Measurements from ENCODE around the gene TKT. TPM values are rescaled to one million over a fixed set of nuclear protein-coding genes. Genes with fewer than 3 reads are reported as not detected.

TKT gene
- total and polyA plus RNA-seq, 3 donors from 2014 or later, result 99.9 to 184 (median 112) TPM

DNA sequence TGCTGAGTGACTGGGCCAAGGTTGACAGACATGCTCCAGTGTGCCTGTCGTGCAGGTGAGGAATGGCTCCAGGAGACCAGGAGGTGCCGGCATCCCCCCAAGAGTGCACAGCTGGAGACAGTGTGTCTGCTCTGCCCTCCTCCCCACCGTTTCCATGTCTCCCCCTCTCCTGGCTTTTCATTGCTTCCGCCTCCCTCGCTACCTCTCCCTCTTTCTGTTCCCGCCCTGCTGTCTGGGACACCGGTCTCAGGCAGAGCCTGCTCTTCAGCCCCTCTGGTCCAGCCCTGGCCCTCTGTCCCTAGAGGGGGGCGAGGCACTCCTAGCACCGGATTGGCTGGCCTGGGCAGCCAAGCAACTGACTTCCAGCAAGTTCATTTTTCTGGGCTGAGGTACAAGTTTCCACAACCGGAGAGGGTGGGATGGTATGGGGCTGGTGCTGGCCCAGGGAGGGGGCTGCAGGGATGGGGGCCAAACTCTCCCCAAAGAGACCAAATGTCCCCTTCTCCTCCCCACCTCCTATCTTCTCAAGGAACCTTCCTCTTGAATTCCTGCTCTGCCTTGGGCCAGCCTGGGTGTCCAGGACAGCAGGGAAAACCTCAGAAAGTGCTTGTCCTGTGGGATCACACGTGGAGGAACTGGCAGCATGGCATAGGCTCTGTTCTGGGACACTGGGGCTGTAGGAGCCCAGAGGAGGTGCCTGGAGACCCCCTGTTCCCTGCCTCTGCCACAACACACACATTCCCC, 62.2 kb downstream of the TKT start:
- peaks cover 6% of the 10 kb centered on the region for H3K4me1 ChIP-seq
- H3K27me3 ChIP-seq, result no peaks in the 10 kb centered on the region
- no peak for TF ChIP-seq POLR2A (IDR thresholded peaks at IDR 0.05)
- TF ChIP-seq, protein P1, sequence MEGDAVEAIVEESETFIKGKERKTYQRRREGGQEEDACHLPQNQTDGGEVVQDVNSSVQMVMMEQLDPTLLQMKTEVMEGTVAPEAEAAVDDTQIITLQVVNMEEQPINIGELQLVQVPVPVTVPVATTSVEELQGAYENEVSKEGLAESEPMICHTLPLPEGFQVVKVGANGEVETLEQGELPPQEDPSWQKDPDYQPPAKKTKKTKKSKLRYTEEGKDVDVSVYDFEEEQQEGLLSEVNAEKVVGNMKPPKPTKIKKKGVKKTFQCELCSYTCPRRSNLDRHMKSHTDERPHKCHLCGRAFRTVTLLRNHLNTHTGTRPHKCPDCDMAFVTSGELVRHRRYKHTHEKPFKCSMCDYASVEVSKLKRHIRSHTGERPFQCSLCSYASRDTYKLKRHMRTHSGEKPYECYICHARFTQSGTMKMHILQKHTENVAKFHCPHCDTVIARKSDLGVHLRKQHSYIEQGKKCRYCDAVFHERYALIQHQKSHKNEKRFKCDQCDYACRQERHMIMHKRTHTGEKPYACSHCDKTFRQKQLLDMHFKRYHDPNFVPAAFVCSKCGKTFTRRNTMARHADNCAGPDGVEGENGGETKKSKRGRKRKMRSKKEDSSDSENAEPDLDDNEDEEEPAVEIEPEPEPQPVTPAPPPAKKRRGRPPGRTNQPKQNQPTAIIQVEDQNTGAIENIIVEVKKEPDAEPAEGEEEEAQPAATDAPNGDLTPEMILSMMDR (IDR thresholded peaks at IDR 0.05), result no peak
- no peak overlapping the region for H3K4me3 ChIP-seq
- no peaks in the 10 kb centered on the region for H3K9me3 ChIP-seq
- intact Hi-C loops (cut with DNase I; ENCODE audit: low total_unique reads), result no loop called here
- peak overlapping the region in 1 of 2 donors; percentile 60 for H3K27ac ChIP-seq
- 47 to 51% methylated on average over 11 of the region's 11 CpGs for WGBS, 2 donors
- DNase-seq, result peak; percentile 60
- no peaks in the 10 kb centered on the region for H3K36me3 ChIP-seq (ENCODE audit: low read depth, missing control alignments)

DNA sequence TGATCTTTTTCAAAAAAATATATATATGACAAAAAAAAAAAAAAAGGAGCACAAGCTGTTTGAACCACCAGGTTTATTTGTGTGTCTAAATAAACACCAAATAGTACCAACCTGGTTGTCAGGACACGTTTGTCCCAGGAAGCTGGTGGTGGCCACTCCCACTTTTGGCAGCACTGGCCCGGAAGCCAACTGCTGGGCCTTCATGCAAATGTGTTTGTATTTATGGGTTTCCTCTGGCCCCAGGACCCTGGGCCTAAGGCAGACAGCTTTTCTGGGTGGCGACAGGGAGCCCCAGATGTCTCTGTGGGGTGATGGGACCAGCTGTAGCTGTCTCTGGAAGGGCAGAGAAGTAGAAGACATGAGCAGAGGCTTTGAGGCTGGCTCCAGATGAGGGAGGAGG, 63.2 kb downstream of the TKT start:
- no peaks in the 10 kb centered on the region for H3K27me3 ChIP-seq
- no peak for DNase-seq
- H3K9me3 ChIP-seq, result no peaks in the 10 kb centered on the region
- no peak overlapping the region for H3K4me3 ChIP-seq
- peaks cover 6% of the 10 kb centered on the region for H3K4me1 ChIP-seq
- H3K27ac ChIP-seq, result no peak overlapping the region
- H3K36me3 ChIP-seq (ENCODE audit: low read depth, missing control alignments), result no peaks in the 10 kb centered on the region
- TF ChIP-seq POLR2A (IDR thresholded peaks at IDR 0.05), result no peak
- TF ChIP-seq, protein P1 (IDR thresholded peaks at IDR 0.05), result no peak
- intact Hi-C loops (cut with DNase I; ENCODE audit: low total_unique reads), result no loop called here
- WGBS, 2 donors, result 50 to 57% methylated on average over 3 of the region's 3 CpGs

DNA sequence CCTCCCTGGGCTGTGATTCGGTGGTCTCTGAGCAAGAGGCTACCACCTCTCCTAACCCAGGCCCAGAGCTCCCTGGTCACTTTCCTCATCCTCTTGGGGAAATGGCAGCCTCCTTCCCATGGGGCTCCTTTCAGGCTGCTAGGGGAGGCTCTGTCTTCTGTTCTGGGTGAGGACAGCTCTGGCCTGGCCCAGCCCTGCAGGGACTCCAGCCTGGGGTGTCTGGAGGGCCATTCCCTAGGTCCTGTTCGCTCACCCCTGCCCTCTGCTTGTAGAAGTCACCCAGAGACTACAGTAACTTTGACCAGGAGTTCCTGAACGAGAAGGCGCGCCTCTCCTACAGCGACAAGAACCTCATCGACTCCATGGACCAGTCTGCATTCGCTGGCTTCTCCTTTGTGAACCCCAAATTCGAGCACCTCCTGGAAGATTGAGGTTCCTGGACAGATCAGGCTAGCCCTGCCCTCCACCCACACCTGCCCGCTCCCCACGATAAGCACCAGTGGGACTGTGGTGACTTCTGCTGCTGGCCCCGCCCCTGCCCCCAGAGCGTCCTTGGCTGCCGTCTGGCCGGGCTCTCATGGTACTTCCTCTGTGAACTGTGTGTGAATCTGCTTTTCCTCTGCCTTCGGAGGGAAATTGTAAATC, 63.9 kb downstream of the TKT start:
- H3K4me3 ChIP-seq, result no peak overlapping the region
- H3K27ac ChIP-seq, result no peak overlapping the region
- H3K27me3 ChIP-seq, result no peaks in the 10 kb centered on the region
- WGBS, 2 donors, result 79 to 85% methylated on average over 16 of the region's 16 CpGs
- no peaks in the 10 kb centered on the region for H3K36me3 ChIP-seq (ENCODE audit: low read depth, missing control alignments)
- TF ChIP-seq POLR2A (IDR thresholded peaks at IDR 0.05), result no peak
- TF ChIP-seq, protein P1 (IDR thresholded peaks at IDR 0.05), result no peak
- peaks cover 6% of the 10 kb centered on the region for H3K4me1 ChIP-seq
- intact Hi-C loops (cut with DNase I; ENCODE audit: low total_unique reads), result no loop called here
- H3K9me3 ChIP-seq, result no peaks in the 10 kb centered on the region
- DNase-seq, result no peak

DNA sequence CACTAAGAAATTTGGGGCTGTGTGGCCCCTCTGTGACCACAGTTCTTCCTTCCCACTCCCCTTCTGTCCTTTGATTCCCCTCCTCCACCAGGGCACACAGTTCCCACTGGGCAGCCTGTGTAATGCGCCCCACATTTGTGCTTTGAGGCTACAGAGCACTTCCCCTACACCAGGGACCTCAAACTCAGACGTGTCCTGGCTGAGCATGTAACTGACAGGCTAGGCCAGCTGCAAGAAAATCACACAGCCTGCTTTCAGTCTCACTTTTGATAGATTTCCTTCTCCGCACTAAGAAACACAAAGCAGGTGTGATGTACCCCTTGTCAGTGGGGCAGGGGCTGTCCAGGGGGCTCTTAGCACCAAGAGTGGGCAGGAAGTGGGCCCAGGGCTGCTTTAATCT, 65.2 kb downstream of the TKT start:
- H3K4me3 ChIP-seq, result no peak overlapping the region
- H3K36me3 ChIP-seq (ENCODE audit: low read depth, missing control alignments), result no peaks in the 10 kb centered on the region
- no peak for DNase-seq
- no peak overlapping the region for H3K27ac ChIP-seq
- intact Hi-C loops (cut with DNase I; ENCODE audit: low total_unique reads), result no loop called here
- WGBS, 2 donors, result 81 to 84% methylated on average over 3 of the region's 3 CpGs
- no peaks in the 10 kb centered on the region for H3K27me3 ChIP-seq
- TF ChIP-seq, protein P1 (IDR thresholded peaks at IDR 0.05), result no peak
- no peak for TF ChIP-seq POLR2A (IDR thresholded peaks at IDR 0.05)
- no peaks in the 10 kb centered on the region for H3K9me3 ChIP-seq
- H3K4me1 ChIP-seq, result no peaks in the 10 kb centered on the region

Data from testis (tissue), 3 donors.